DMS53 treated with DMSO at 0.1 percent for 48 hours (cell line): ENCODE results near the gene TSEN54.

Experiments used
- DNase-seq: peaks from one replicate; lab custom pipeline; 2025; ENCODE audit not compliant: unreplicated experiment; lab: John Stamatoyannopoulos, UW

TSEN54 gene

DNA sequence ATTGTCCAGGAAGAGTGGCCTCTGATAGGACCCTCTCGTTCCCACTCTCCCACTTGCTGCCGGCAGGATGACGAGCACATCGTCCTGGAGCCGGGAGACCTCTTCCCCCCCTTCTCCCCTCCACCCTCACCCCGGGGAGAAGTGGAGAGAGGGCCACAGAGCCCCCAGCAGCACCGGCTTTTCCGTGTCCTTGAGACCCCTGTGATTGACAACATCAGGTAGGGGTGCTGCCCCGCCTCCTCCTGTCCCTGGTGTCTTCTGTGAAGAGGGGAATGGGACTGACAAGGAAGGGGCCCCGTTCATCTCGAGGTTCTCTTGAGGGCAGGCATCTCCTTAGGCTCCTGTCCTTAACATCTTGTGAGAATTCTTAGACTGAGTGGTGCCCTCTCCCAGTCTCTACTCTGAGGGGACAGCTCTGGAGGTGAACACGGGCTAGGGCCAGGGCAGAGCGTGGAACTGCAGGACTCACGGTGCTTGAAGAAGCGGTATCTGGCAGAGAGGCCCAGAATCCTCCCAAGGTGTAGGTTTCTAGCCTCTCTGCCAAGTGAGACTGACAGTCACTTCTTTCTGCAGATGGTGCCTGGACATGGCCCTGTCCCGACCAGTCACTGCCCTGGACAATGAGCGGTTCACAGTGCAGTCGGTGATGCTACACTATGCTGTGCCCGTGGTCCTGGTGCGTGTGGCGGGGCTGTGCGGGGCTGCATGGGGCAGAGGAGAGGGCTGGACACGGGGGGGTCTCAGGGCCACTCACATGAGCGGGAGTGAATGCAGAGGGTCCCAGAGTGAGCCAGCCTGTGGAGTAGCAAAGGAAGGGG lies 27.4 kb upstream of the TSEN54 start:
- DNase-seq = no peak

DNA sequence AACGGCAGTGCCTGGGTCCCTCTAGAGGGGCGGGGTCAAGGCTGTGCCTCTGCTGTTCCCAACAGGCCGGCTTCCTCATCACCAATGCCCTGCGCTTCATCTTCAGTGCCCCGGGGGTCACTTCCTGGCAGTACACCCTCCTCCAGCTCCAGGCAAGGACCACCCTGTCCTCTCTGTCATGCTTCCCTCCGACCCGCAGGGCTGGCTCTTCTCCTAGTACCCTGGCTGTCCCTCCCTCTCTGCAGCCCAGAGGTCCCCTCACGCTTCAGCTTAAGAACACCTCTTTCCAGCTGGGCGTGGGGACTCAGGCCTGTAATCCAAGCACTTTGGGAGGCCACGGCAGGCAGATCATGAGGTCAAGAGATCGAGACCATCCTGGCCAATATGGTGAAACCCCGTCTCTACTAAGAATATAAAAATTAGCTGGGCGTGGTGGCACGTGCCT lies 26.8 kb upstream of the TSEN54 start:
- DNase-seq = no peak

DNA sequence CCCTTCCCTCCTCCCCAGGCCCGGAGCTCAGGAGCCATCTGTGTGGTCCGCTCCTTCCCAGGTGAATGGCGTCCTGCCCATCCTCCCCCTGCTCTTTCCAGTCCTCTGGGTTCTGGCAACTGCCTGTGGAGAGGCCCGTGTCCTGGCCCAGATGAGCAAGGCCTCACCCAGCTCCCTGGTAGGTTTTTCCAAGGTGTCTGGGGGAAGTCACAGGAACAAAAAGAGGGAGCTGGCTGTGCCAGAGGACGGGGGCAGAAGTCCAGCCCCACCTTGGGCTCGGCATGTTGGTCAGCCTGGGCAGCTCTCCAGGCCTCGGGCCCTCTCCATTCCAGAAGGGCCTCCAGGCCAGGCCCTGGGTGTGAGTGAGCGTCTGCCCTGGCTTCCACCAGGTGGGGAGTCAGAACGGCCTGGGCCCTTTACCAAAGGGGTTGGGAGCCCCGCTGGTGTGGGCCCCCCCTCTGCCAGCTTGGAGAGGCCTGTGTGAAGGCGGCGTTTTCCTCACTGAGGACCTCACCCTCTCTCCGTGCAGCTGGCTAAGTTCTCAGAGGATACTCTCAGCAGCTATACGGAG lies 26.1 kb upstream of the TSEN54 start:
- no peak for DNase-seq

DNA sequence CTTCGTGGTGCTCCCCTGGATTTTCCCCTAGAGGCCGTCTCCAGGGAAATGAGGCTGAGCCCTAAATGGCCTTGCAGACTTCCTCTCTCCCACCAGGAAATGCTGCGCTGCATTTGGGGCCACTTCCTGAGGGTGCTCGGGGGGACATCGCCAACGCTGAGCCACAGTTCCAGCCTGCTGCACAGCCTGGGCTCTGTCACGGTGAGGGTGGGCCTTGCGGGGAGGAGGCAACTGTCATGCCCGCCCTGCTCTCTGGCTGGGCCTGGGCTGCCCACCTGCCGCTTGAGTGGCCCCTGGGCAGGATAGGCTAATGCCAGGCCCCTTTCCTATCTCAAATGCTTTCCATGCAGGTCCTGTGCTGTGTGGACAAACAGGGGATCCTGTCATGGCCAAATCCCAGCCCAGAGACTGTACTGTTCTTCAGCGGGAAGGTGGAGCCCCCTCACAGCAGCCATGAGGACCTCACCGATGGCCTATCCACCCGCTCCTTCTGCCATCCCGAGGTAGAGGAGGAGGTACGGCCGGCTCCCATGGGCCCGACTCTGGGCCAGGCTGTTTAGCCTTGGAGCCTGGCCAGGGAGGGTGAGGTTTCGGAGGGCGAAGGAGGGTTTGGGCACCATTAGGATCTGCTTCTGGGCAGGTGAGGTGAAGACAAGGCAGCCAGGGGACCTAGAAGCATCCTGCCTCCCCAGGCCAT lies 25.2 kb upstream of the TSEN54 start:
- DNase-seq = no peak

DNA sequence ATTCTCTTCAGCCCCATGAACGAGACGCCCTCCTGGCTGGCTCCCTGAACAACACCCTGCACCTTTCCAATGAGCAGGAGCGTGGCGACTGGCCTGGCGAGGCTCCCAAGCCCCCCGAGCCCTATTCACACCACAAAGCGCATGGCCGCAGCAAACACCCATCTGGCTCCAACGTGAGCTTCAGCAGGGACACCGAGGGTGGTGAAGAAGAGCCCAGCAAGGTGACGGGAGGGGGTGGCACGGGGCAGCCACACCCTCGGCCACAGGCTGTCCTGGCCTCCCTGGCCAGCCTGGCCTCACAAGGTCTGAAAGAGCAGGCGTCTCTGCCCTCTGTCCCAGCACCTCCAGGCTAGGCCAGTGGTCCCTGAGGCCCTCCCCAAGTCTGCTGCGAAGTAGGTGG lies 24.6 kb upstream of the TSEN54 start:
- no peak for DNase-seq

DNA sequence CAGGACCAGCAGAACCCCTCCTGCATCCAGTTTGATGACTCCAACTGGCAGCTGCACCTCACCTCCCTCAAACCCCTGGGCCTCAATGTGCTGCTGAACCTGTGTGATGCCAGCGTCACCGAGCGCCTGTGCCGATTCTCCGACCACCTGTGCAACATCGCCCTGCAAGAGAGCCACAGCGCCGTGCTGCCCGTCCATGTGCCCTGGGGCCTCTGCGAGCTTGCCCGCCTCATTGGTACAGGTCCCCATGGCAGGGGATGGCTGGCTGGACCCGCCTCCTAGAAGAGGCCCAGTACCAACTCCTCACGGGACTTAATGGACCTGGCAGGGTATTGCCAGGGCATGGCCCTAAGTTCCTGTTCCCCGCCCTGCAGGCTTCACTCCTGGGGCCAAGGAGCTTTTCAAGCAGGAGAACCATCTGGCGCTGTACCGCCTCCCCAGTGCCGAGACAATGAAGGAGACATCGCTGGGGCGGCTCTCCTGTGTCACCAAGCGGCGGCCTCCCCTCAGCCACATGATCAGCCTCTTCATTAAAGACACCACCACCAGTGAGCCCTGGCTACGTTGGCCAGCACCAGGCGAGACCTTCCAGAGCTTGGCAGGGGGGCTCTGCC lies 23.7 kb upstream of the TSEN54 start:
- DNase-seq = no peak

DNA sequence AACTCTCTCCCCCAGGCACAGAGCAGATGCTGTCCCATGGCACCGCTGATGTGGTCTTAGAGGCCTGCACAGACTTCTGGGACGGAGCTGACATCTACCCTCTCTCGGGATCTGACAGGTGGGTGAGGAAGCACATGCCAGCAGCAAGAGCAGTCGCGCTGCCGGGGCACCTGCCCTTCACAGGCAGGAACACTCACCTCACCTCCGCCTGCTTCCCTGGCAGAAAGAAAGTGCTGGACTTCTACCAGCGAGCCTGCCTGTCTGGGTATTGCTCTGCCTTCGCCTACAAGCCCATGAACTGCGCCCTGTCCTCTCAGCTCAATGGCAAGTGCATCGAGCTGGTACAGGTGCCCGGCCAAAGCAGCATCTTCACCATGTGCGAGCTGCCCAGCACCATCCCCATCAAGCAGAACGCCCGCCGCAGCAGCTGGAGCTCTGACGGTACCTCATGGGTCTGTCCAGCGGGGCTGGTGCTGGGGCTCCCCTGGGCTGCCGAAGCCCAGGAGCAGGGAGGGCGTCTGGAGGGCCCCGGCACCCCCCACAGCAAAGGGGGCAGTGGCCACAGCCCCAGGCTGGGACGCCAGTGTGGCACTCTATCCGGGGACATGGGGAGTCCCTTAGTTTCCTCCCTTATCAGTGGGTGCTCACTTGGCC lies 22.7 kb upstream of the TSEN54 start:
- no peak for DNase-seq

DNA sequence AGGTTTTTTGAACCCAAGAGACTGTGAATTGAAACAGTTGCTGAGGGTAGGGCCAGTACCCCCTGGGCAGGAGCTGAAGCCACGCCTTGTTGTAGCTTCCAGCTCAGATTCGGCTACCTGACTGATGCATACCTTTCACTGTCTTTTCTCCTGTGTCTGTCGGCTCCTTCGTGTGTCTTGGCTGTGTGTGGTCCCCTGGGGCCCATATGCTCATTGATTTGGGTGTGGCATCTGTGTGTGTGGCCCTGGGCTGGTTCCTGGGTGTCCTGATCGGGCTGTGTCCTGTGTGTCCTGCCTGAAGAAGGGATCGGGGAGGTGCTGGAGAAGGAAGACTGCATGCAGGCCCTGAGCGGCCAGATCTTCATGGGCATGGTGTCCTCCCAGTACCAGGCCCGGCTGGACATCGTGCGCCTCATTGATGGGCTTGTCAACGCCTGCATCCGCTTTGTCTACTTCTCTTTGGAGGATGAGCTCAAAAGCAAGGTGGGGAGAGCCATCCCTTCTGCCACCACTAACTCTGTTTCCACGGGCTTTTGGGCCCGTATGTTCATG lies 21.9 kb upstream of the TSEN54 start:
- DNase-seq = no peak

DNA sequence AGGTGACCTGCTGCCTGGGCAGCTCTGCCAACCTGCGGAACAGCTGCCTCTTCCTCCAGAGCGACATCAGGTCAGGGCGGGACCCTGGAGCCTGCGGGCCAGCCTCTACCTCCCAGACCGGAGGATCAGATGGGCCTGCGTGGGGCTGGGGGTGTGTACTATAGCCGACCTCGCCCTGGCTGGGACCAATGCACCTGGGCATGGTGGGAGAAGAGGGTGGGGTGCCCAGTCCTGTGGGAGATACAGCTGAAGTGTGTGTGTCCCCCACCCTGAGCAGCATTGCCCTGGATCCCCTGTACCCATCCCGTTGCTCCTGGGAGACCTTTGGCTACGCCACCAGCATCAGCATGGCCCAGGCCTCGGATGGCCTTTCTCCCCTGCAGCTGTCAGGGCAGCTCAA lies 20.3 kb upstream of the TSEN54 start:
- no peak for DNase-seq

DNA sequence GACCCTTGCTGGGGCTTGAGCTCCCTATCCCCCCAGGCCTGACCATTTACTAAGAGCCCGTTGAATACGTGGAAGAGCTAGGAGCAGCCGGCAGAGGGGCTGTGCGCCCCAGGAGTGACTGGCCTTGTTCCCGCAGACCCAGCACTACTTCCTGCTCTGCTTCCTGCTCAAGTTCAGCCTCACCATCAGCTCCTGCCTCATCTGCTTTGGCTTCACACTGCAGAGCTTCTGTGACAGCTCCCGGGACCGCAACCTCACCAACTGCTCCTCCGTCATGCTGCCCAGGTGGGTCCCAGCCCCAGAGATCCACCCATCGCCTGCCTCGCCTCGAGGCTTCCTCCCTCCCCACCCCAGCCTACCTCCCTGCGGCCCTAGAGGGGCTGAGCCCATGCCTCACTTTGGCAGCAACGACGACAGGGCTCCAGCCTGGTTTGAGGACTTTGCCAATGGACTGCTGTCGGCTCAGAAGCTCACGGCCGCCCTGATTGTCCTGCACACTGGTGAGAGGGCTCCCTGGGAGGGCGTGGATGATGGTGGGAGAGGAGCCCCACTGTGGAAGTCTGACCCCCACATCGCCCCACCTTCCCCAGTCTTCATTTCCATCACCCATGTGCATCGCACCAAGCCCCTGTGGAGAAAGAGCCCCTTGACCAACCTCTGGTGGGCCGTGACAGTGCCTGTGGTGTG lies 18.1 kb upstream of the TSEN54 start:
- no peak for DNase-seq

DNA sequence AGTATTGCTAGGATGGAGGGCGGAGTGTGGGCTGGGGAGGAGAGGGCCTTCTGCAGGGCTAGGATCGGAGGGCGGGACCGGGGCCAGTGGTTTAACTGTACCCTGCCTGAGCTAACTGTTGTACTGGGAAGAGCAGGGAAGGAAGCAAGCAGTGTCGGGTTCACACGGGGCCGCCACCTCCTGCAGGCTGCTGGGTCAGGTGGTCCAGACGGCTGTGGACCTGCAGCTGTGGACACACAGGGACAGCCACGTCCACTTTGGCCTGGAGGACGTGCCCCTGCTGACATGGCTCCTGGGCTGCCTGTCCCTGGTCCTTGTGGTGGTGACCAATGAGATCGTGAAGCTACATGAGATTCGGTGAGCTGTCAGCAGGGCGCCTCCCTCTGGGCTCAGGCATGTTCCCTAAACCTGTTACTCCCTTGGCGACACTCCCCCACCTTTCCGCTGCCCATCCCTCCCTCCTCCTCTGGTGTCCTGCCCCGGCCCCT lies 17.6 kb upstream of the TSEN54 start:
- DNase-seq = no peak

DNA sequence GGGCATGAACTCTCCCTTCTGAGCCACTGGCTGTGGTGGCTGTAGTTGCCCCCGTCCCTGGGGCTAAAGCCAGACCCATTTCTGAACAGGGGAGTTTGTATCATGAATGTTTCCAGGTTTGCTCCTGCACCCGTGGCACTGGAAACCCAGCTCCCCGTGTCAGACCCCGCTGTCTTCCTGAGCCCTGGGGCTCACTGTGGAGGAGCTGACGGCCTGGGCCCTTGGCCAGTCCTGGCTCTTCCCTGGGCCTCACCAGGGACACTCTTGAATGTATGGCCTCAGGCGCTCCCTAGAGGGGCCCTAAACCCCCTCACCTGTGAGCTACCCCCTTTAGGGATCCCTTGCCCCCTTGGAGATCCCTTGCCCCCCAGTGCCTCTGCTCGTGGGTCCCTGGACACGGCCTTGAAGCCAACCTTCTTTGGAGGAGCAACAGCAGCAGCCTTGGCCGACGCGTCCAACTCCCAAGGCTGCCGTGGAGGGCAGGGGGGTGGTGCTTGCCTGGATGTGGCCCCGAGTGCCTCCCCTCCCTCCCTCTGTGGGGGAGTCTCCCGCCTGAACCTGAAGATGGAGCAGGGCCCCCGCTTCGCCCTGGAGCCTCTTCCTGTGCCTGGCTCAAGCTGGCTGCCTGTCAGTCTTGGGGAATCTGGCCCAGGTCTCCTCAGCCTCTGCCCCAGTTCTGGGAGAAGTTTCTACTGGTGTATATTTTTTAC lies 16.9 kb upstream of the TSEN54 start:
- no peak for DNase-seq

DNA sequence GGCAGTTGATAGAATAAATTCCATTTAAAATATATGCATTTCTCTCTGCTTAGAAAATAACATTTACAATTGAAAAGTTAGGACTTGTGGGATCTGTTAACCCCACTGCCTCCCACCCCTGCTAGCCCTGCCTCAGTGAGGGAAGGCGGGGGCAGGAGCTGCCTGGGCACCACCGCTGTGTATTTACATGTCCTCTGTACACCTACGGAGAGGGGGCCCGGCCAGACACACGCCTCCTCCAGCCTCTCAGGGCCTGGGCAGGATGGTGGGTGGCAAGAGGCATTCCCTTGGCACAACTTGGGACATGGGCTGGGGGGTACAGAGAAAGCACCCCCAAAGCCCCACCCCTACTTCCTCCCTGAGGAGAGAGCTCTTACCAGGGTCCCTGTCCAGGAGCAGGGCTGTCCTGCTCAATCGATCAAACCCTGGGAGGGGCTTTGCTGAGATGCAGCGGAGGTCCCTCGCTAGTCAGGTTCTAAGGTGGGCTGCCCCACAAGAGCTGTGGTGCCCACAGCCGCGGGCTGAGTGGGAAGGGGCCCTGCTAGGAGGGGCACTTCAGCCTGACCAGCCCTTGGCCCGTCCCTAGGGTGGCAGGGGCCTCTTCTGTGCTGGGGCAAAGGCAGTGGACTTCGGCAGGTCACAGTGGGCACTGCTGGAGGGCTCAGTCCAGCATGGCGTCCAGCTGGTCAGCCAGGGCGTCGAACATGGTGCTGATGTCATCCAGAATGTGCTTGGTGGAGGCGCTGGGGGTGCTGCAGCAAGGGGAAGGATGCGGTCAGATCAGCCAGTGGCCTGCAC lies 15.7 kb upstream of the TSEN54 start:
- DNase-seq = no peak

DNA sequence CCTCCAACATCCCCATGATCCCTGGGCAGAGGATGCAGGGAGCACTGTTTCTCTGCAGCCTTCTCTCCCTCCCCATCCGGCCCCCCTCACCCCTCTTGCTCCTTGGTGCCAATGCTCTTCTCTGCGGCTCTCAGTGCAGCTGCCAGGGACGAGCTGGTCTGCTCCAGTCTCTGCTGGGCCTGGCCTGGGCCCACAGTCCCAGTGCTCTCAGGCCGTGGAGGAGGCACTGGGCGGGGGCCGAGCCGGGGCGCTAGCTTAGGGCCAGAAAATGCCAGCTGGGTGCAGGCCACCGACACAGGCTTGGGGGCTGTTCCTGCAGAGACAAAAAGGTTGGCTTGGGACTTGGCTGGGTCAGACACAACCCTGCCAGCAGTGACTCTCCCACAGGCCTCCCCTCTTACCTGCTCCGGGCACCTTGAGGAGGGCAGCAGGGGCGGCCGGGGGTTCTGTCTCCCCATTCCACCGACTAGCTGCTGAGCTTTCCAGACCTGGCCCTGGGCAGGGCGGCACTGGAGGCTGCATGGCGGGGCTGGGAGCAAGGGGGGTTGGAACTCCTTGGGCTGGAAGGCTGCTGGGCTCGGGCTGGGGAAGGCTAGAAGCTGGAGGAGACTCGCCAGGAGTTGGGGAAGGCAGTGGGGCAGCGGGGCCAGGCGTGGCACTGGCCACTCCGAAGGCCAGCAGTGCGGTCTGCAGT lies 14.8 kb upstream of the TSEN54 start:
- no peak for DNase-seq

DNA sequence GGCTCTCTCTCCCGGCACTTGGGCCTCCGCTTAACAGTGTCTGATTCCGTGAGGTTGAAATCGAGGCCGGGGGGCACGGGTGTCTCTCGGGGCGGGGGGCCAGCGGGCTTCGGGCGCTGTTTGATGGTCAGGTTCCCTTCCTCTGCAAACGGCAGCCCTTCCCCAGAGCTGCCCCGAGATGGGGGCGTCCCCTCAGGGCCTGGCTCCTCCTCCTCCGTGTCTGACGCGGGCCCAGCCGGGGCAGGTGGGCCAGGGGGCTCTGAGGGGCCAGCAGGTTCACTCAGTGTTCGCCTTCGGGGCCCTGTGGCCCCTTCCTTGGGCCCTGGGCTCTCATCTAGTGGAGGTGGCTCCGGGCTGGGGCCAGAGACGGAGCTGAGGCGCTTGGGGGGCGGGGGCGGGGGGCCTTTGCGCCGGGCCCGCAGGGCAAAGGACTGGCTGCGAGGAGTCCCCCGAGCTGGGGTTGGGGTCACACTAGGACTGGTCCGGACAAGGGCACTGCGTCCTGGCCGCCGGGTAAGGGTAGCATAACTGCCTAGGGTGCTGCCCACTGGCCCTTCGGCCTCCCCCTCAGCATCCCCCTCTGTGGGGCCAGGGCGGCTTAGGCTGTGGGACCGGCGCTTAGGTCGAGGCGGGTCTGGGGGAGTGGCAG lies 14.1 kb upstream of the TSEN54 start:
- DNase-seq = no peak

DNA sequence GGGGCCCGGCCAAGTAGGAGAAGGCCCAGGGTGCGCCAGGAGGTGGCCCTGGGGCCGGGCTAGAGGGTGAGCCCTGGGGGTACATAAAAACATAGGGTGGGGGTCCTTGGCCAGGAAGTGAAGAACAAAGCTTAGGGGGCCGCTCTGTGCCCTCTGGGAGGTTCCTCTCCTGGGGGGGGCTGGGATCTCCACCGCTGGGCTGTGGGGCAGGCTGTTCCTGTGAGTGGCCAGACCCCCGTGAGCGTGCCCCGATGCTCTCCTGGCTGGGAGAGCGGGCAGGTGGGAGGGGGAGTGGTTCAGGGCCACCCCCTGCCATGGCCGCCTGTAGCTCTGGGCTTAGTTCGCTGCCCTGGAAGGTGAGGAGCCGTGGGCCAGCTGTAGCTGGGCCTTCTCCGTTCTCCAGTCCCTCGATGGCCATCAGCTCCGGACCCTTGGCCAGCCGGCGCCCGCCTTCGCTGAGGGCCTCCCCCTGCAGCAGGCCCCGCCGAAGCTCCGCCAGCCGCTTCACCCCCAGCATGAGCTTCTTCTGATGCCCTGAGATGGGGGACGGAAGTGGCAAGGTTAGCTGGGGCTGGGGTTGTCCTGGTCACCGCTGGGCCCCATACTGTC lies 13.5 kb upstream of the TSEN54 start:
- DNase-seq = no peak

DNA sequence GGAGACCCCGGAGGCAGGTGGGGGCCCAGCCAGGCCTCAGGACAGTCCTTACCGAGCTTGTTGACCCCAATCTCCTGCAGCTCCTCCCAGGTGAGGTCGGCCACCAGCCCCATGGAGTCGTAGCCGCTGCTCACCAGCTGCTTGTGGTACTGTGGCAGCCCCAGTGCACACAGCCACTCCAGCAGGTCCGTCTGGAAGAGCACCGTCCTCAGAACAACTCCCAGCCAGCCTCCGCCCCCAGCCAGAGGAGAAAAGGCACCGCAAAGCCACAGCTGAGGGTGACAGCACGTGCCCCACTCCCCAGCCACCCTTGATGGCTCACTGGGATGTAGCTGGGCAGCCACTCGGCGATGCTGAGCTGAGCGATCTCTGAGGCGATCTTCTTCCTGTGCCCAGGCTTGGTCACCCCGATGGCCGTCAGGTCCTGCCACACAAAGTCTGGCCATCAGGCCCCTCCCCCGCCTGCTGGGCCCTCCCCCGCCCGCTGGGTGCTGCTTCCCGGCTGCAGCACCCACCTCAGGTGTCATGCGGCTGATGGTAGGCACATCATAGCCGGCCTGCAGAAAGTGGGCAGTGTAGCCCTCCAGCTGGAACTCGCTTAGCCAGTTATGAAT lies 12.9 kb upstream of the TSEN54 start:
- no peak for DNase-seq
